A549 (cell line): ENCODE results near the gene TRIP10. TPM values are rescaled to one million over a fixed set of nuclear protein-coding genes. Genes with fewer than 3 reads are reported as not detected.

Experiments used
- ATAC-seq, 2 experiments: fragments of 200-7000 bp in 1 of 2; fragments of >200 bp in 1 of 2; cut with Nextera tagmentation in 1 of 2; cut with Tn5 transposase in 1 of 2; 3 replicates each; pipeline versions ENCODE4 v1.8.0 to v1.9.1; 2018 to 2020; ENCODE audit warnings: mild to moderate bottlenecking in 1 of 2, moderate library complexity in 1 of 2
- CTCF ChIA-PET: fragments of 300-600 bp; sonication (Branson Sonifier 250); formaldehyde crosslinking; extraction: SDS; loops from one replicate; lab custom pipeline; 2021; ENCODE audit warnings: antibody characterized with exemption, inconsistent platforms; lab: Yijun Ruan, JAX
- POLR2A ChIA-PET: fragments of 350-600 bp; formaldehyde crosslinking; extraction: SDS; loops from one replicate; lab custom pipeline; 2021; ENCODE audit warnings: antibody characterized with exemption, inconsistent platforms; lab: Yijun Ruan, JAX
- DNase-seq, 2 experiments: peaks; one replicate each; pipeline versions ENCODE4 v3.0.0 to v3.0.0-alpha.2; 2011 to 2016; ENCODE audit warnings: low read depth in 1 of 2, low spot score in 1 of 2
- FAIRE-seq: peaks from 2 replicates; lab custom pipeline; 2011; peaks lifted over from hg19 to GRCh38; lab: Jason Lieb, UNC
- H3K27ac ChIP-seq, 2 experiments: fragments of >200 bp; sonication (Bioruptor Twin); formaldehyde crosslinking; 3 replicates each; pipeline ENCODE4 v1.5.1; 2016 to 2017
- H3K4me1 ChIP-seq: fragments of >200 bp; sonication (Bioruptor Twin); formaldehyde crosslinking; 3 replicates; pipeline ENCODE4 v1.6.1; 2016
- H3K4me2 ChIP-seq: fragments of >200 bp; sonication (Bioruptor Twin); formaldehyde crosslinking; 3 replicates; pipeline ENCODE4 v1.6.1; 2016
- H3K4me3 ChIP-seq: fragments of >200 bp; sonication (Bioruptor Twin); formaldehyde crosslinking; 3 replicates; pipeline ENCODE4 v1.5.1; 2016
- H3K9me3 ChIP-seq: fragments of >200 bp; sonication (Bioruptor Twin); formaldehyde crosslinking; 3 replicates; pipeline ENCODE4 v1.6.1; 2016
- BCL3 ChIP-seq: fragments of >200 bp; sonication (Bioruptor Twin); formaldehyde crosslinking; IDR thresholded peaks from 3 replicates; pipeline ENCODE4 v1.6.1; 2016
- CEBPB ChIP-seq, 2 experiments: fragments of >200 bp in 1 of 2; sonication (Bioruptor Twin) in 1 of 2; formaldehyde crosslinking in 1 of 2; IDR thresholded peaks; 2 replicates each; pipeline ENCODE4 v1.6.1; 2012 to 2016
- CTCF ChIP-seq: fragments of >200 bp; sonication (Bioruptor Twin); formaldehyde crosslinking; IDR thresholded peaks from 3 replicates; pipeline ENCODE4 v1.5.1; 2016
- EHF ChIP-seq: fragments of 250-450 bp; sonication (Bioruptor Pico); IDR thresholded peaks from 2 replicates; pipeline ENCODE4 v1.5.0; 2020; ENCODE audit warnings: mild to moderate bottlenecking
- ESRRA ChIP-seq: fragments of 150-350 bp; IDR thresholded peaks from 2 replicates; pipeline ENCODE4 v1.6.1; 2014; ENCODE audit warnings: mild to moderate bottlenecking, low read length, borderline replicate concordance
- HDAC2 ChIP-seq: fragments of 200-600 bp; sonication (generic); IDR thresholded peaks from 2 replicates; pipeline ENCODE4 v1.6.1; 2016
- HES2 ChIP-seq: fragments of >200 bp; sonication (Bioruptor Twin); formaldehyde crosslinking; IDR thresholded peaks from 2 replicates; pipeline ENCODE4 v1.6.1; 2016
- HMGXB4 ChIP-seq: fragments of 250-450 bp; sonication (Bioruptor Pico); IDR thresholded peaks from 2 replicates; pipeline ENCODE4 v1.5.0; 2021; ENCODE audit warnings: mild to moderate bottlenecking, moderate library complexity, borderline replicate concordance
- HOXA7 ChIP-seq: fragments of 250-450 bp; sonication (Bioruptor Pico); IDR thresholded peaks from 2 replicates; pipeline ENCODE4 v1.5.0; 2020; ENCODE audit warnings: mild to moderate bottlenecking, moderate library complexity
- HOXB13 ChIP-seq: fragments of 250-450 bp; sonication (Bioruptor Pico); IDR thresholded peaks from 2 replicates; pipeline ENCODE4 v1.5.0; 2020; ENCODE audit warnings: low read depth, mild to moderate bottlenecking, moderate library complexity
- JUN ChIP-seq, 2 experiments: fragments of >200 bp; sonication (Bioruptor Twin); formaldehyde crosslinking; IDR thresholded peaks; 2 replicates in 1 of 2; 3 replicates in 1 of 2; pipeline ENCODE4 v1.6.1; 2016 to 2017
- KDM5A ChIP-seq: fragments of 200-600 bp; sonication (generic); IDR thresholded peaks from 2 replicates; pipeline ENCODE4 v1.6.1; 2016; ENCODE audit warnings: antibody characterized with exemption, mild to moderate bottlenecking
- MAX ChIP-seq: IDR thresholded peaks from 2 replicates; pipeline ENCODE4 v1.6.1; 2012
- MAZ ChIP-seq: fragments of 150-350 bp; IDR thresholded peaks from 2 replicates; pipeline ENCODE4 v1.6.1; 2014; ENCODE audit warnings: antibody characterized with exemption, low read depth, low read length, borderline replicate concordance
- REST ChIP-seq: fragments of 200-600 bp; sonication (generic); IDR thresholded peaks from 2 replicates; pipeline ENCODE4 v1.6.1; 2016; ENCODE audit warnings: antibody characterized with exemption, mild to moderate bottlenecking, moderate library complexity
- RNF2 ChIP-seq: fragments of 200-600 bp; sonication (generic); IDR thresholded peaks from 2 replicates; pipeline ENCODE4 v1.6.1; 2016; ENCODE audit warnings: low read depth, mild to moderate bottlenecking, antibody characterized with exemption, moderate library complexity, borderline replicate concordance
- SREBF2 ChIP-seq: fragments of 450-650 bp; IDR thresholded peaks from 2 replicates; pipeline ENCODE4 v1.6.1; 2014; ENCODE audit warnings: mild to moderate bottlenecking, moderate library complexity
- USF2 ChIP-seq: fragments of 450-650 bp; IDR thresholded peaks from 2 replicates; pipeline ENCODE4 v1.6.1; 2014; ENCODE audit warnings: antibody characterized with exemption
- ZC3H11A ChIP-seq: fragments of 450-650 bp; IDR thresholded peaks from 2 replicates; pipeline ENCODE4 v1.6.1; 2014; ENCODE audit warnings: antibody characterized with exemption, mild to moderate bottlenecking
- ZNF302 ChIP-seq: fragments of 250-450 bp; sonication (Bioruptor Pico); IDR thresholded peaks from 2 replicates; pipeline ENCODE4 v1.9.0; 2021; ENCODE audit warnings: inconsistent platforms, mild to moderate bottlenecking, moderate library complexity
- WGBS: methylation state at CpG from one replicate; pipeline ENCODE4 v1.1.6; 2017; ENCODE audit errors: missing lambda C conversion rate; 5-methylcytosine and 5-hydroxymethylcytosine counted together
- polyA plus RNA-seq, 4 experiments: library from polyadenylated mRNA; depleted of rRNA in 3 of 4; stranded (reverse); fragments of >200 nt; fragmentation: RNase III in 1 of 4; extraction: RNeasy Plus Mini Kit Qiagen cat#74134 plus additional on column Dnase treatment in 1 of 4; gene quantifications; 2 replicates in 3 of 4; 3 replicates in 1 of 4; pipeline ENCODE4 v1.2.3, GENCODE V29; 2011 to 2017

TRIP10 gene
- polyA plus RNA-seq, 2 of the 4 experiments (the other 2 are of a cell fraction), result 39.2 to 60.9 TPM

GRCh38 chr19:6710273-6711077 lies 29.0 kb upstream of the TRIP10 start:
- DNase-seq (no peak), ATAC-seq (no peak), FAIRE-seq (no peak)
- Histone ChIP-seq H3K4me1 (no peaks in the 10 kb centered on the region), H3K4me3 (no peak overlapping the region), H3K4me2 (no peak overlapping the region), H3K27ac (no peak overlapping the region), H3K9me3 (no peaks in the 10 kb centered on the region)
- no peak for TF ChIP-seq MAZ
- POLR2A ChIA-PET, result no interaction called here
- CTCF ChIA-PET, result no interaction called here
- WGBS, result 73% methylated on average over 30 of the region's 30 CpGs

- CTCF ChIA-PET, result no interaction called here
- no peak overlapping the region for H3K4me3 ChIP-seq
- no peaks in the 10 kb centered on the region for H3K4me1 ChIP-seq
- WGBS, result 78% methylated on average over 8 of the region's 9 CpGs
- H3K4me2 ChIP-seq, result no peak overlapping the region
- no peak overlapping the region for H3K27ac ChIP-seq
- no peak for DNase-seq
- no peaks in the 10 kb centered on the region for H3K9me3 ChIP-seq
- ATAC-seq, result no peak
- POLR2A ChIA-PET, result no interaction called here
- no peak for FAIRE-seq
- TF ChIP-seq ZC3H11A, result no peak
- no peak for TF ChIP-seq KDM5A
- no peak for TF ChIP-seq CEBPB (IDR thresholded peaks at IDR 0.05)
- TF ChIP-seq HDAC2, result no peak
- TF ChIP-seq, all 56 proteins: peak for 0
Measured at GRCh38 chr19:6711078-6711361, 28.5 kb upstream of the TRIP10 start.

- POLR2A ChIA-PET, result no interaction called here
- Histone ChIP-seq H3K4me3 (no peak overlapping the region), H3K4me1 (no peaks in the 10 kb centered on the region), H3K9me3 (no peaks in the 10 kb centered on the region), H3K27ac (no peak overlapping the region), H3K4me2 (no peak overlapping the region)
- DNase-seq (no peak), FAIRE-seq (no peak), ATAC-seq (no peak; a peak in 1 of 6 replicates)
- CTCF ChIA-PET, result no interaction called here
- 73% methylated on average over 10 of the region's 10 CpGs for WGBS
- no peak for TF ChIP-seq CTCF
Measured at GRCh38 chr19:6711605-6712004, 27.9 kb upstream of the TRIP10 start.

GRCh38 chr19:6712231-6712630 lies 27.2 kb upstream of the TRIP10 start:
- no peaks in the 10 kb centered on the region for H3K4me1 ChIP-seq
- no peak overlapping the region for H3K4me3 ChIP-seq
- no peaks in the 10 kb centered on the region for H3K9me3 ChIP-seq
- no peak for ATAC-seq
- no peak for DNase-seq
- no peak overlapping the region for H3K4me2 ChIP-seq
- no peak for FAIRE-seq
- 76% methylated on average over 8 of the region's 16 CpGs for WGBS
- H3K27ac ChIP-seq, result no peak overlapping the region
- CTCF ChIA-PET, result no interaction called here
- POLR2A ChIA-PET, result no interaction called here
- no peak for TF ChIP-seq EHF (CRISPR knock-in tag)
- no peak for TF ChIP-seq BCL3
- no peak for TF ChIP-seq HES2
- TF ChIP-seq REST, result no peak
- no peak for TF ChIP-seq SREBF2
- TF ChIP-seq HOXA7 (CRISPR knock-in tag), result no peak
- TF ChIP-seq HOXB13 (CRISPR knock-in tag), result no peak
- TF ChIP-seq RNF2, result no peak
- no peak for TF ChIP-seq USF2
- TF ChIP-seq HMGXB4 (CRISPR knock-in tag), result no peak
- TF ChIP-seq ZNF302, result no peak
- TF ChIP-seq ESRRA, result no peak
- TF ChIP-seq JUN (IDR thresholded peaks at IDR 0.05), result no peak
- no peak for TF ChIP-seq MAX
